Thyroid gland (tissue), 4 donors: ENCODE measurements around the gene TBC1D16. TPM values are rescaled to one million over a fixed set of nuclear protein-coding genes. Genes with fewer than 3 reads are reported as not detected.

ENCODE experiments used
- DNase-seq, 2 donors: peaks; one replicate each; pipeline ENCODE4 v3.0.0-alpha.2; 2019
- H3K27ac ChIP-seq, 3 donors: fragments of 200-600 bp; sonication (generic); 1 replicate in 2 of 3; 2 replicates in 1 of 3; pipeline ENCODE4 v1.5.1; 2016 to 2019; ENCODE audit warnings: mild to moderate bottlenecking in 1 of 3, moderate library complexity in 1 of 3
- H3K27me3 ChIP-seq: fragments of 200-600 bp; sonication (generic); one replicate; pipeline ENCODE4 v1.5.1; 2019
- H3K36me3 ChIP-seq, 2 donors: fragments of 200-600 bp; sonication (generic); one replicate each; pipeline ENCODE4 v1.5.1; 2016 to 2019
- H3K4me1 ChIP-seq, 2 donors: fragments of 200-600 bp; sonication (generic); one replicate each; pipeline ENCODE4 v1.5.1; 2017 to 2019
- H3K4me3 ChIP-seq, 3 donors: fragments of 200-600 bp; sonication (generic); replicated peaks in 1 of 3; 1 replicate in 2 of 3; 2 replicates in 1 of 3; pipeline ENCODE4 v1.5.1; 2016; ENCODE audit warnings: mild to moderate bottlenecking in 1 of 3
- H3K9me3 ChIP-seq: fragments of 200-600 bp; sonication (generic); one replicate; pipeline ENCODE4 v1.5.1; 2017
- POLR2A ChIP-seq, 2 donors: fragments of 450-650 bp; IDR thresholded peaks; one replicate each; pipeline ENCODE4 v1.6.1; 2017; ENCODE audit warnings: antibody characterized with exemption in 2 of 2, mild to moderate bottlenecking in 2 of 2, moderate library complexity in 1 of 2
- WGBS, 2 donors: methylation state at CpG; one replicate each; pipeline ENCODE4 v1.1.5; 2017; 5-methylcytosine and 5-hydroxymethylcytosine counted together
- intact Hi-C: fragments of 100-400 bp; cut with DNase I; formaldehyde crosslinking; loops from one replicate; pipeline ENCODE4 v1.15.1; 2023
- total RNA-seq, 4 donors: library from RNA; depleted of rRNA; stranded (reverse); fragments of >200 nt; gene quantifications; one replicate each; pipeline ENCODE4 v1.2.3, GENCODE V29; 2016
- TF ChIP-seq, protein P1 (sequence below), 6 experiments: fragments of 200-600 bp in 3 of 6; fragments of 450-650 bp in 3 of 6; sonication (generic) in 3 of 6; IDR thresholded peaks; one replicate each; pipeline ENCODE4 v1.5.1; 2016 to 2019; ENCODE audit warnings: antibody characterized with exemption in 6 of 6, mild to moderate bottlenecking in 2 of 6, inconsistent platforms in 1 of 6, moderate library complexity in 1 of 6

TBC1D16 gene
- total RNA-seq, 4 donors from 2014 or later: 25.4 to 32.2 (median 29.8) TPM

DNA sequence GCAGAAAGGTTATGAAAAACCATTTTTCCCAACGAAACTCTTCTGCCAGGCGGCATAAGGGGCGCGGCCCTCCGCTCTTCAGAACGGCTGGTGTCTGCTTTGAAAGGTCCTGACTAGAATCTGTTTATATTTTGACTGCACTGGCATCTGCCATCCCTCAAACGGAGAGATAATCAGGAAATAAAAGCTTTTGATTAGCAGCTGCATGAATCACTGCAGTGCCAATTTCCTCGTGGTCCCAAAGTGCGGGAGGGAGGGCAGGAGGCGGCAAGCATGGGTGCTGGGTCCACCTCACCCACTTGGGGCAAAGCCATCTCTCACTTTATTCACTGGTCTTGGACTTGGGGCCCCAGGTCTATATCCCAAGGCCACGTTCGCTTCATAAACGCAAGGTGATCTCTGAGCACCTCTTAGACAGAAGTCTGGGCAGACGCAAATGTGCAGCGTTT, 49.7 kb downstream of the TBC1D16 start:
- no peak for TF ChIP-seq POLR2A (IDR thresholded peaks at IDR 0.05)
- TF ChIP-seq, protein P1, sequence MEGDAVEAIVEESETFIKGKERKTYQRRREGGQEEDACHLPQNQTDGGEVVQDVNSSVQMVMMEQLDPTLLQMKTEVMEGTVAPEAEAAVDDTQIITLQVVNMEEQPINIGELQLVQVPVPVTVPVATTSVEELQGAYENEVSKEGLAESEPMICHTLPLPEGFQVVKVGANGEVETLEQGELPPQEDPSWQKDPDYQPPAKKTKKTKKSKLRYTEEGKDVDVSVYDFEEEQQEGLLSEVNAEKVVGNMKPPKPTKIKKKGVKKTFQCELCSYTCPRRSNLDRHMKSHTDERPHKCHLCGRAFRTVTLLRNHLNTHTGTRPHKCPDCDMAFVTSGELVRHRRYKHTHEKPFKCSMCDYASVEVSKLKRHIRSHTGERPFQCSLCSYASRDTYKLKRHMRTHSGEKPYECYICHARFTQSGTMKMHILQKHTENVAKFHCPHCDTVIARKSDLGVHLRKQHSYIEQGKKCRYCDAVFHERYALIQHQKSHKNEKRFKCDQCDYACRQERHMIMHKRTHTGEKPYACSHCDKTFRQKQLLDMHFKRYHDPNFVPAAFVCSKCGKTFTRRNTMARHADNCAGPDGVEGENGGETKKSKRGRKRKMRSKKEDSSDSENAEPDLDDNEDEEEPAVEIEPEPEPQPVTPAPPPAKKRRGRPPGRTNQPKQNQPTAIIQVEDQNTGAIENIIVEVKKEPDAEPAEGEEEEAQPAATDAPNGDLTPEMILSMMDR (IDR thresholded peaks at IDR 0.05): no peak
- intact Hi-C loops: no loop called here
- DNase-seq: no peak

DNA sequence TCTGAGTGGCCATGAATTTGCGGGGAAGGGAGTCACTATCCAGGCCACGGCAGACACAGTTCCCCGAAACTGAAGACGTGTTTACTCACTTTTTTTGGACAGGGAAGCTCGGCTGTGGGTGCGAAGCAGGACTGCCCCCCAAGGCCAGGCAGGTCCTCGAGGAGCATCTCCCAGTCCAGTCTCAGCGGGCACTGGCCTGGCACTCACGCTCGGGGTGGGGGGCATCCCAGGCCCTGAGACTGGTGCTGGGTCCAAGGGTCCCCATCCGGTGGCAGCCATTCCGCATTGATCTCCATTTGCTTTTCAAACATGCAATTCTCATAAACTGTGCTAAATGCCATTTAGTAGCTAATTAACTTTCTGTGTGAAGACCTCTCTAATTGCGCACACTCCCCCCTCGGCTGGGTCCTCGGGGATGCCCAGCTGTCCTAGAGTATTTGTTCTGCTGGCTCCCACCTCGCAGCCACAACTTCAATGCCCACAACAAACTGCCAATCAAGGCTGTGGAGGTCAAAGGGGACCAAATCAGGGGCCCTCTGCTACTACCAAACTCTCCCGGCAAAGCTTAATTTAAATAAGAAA, 50.2 kb downstream of the TBC1D16 start:
- H3K9me3 ChIP-seq: no peaks in the 10 kb centered on the region
- 93 to 97% methylated on average over 17 of the region's 17 CpGs for WGBS, 2 donors
- no peaks in the 10 kb centered on the region for H3K36me3 ChIP-seq
- peaks cover 16 to 33% of the 10 kb centered on the region in 2 donors for H3K4me1 ChIP-seq
- TF ChIP-seq, protein P1 (IDR thresholded peaks at IDR 0.05): no peak
- no peak for TF ChIP-seq POLR2A (IDR thresholded peaks at IDR 0.05)
- intact Hi-C loops: no loop called here
- no peak overlapping the region for H3K27ac ChIP-seq
- H3K4me3 ChIP-seq: no peak overlapping the region
- H3K27me3 ChIP-seq: no peaks in the 10 kb centered on the region
- DNase-seq: no peak

More for the DNA sequence above, 49.7 kb downstream of the TBC1D16 start:
- Histone ChIP-seq H3K9me3 (no peaks in the 10 kb centered on the region), H3K27ac (no peak overlapping the region), H3K27me3 (no peaks in the 10 kb centered on the region), H3K36me3 (no peaks in the 10 kb centered on the region), H3K4me1 (peaks cover 16 to 33% of the 10 kb centered on the region in 2 donors), H3K4me3 (no peak overlapping the region)
- 93 to 96% methylated on average over 15 of the region's 15 CpGs for WGBS, 2 donors

DNA sequence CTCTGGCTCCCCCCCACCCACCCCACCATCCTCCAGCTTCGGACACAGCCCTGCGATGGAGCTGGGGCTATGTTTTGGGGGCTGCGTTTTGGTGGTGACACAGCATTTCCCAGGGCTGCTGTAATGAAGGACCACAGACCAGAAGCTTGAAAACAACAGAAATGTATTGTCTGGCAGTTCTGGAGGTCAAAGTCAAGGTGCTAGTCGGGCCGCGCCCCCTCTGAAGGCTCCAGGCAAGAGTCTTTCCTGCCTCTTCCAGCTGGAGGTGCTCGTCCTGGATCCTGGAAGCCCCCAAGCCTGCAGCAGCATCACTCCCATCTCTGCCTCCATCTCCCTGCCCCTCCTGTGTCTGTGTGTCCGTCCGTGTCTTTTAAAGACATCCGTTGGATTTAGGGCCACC, 50.8 kb downstream of the TBC1D16 start:
- Histone ChIP-seq H3K4me1 (peaks cover 16 to 33% of the 10 kb centered on the region in 2 donors), H3K36me3 (no peaks in the 10 kb centered on the region), H3K4me3 (no peak overlapping the region), H3K27me3 (no peaks in the 10 kb centered on the region), H3K9me3 (no peaks in the 10 kb centered on the region), H3K27ac (no peak overlapping the region)
- no peak for DNase-seq
- TF ChIP-seq, protein P1 (IDR thresholded peaks at IDR 0.05): no peak
- no peak for TF ChIP-seq POLR2A (IDR thresholded peaks at IDR 0.05)
- intact Hi-C loops: no loop called here
- 74 to 85% methylated on average over 7 to 10 of the region's 10 CpGs for WGBS, 2 donors

DNA sequence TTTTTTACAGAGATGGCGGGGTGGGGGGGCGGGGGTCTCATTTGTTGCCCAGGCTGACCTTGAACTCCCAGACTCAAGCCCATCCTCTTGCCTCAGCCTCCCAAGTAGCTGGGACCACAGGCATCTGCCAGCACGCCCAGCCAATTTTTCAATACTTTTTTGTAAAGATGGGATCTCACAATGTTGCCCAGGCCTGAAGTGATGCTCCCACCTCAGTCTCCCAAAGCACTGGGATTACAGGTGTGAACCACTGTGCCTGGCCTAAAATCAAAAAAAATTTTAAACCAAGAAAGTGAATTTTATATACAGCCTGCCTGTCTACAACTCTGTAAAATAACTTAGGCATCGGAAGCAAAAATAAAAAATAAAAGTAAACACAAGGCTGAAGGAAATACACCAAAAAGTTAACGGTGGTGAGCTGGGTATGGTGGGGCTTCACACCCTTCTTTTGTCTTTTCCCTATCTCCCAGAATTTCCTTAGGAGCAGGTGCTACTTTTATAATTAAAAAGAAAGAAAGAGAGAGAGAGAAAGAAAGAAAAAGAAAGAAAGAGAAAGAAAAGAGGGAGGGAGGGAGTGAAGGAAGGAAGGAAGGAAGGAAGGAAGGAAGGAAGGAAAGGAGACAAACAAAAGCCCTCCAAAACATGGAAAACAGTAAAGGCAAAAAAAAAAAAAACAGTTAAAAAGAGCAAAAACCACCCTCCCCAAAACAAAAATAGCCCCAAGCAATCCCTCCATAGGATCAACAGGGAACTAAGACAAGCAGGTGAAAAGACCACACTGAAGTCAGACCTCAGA, 51.4 kb downstream of the TBC1D16 start:
- no peak for DNase-seq
- WGBS, 2 donors: 89 to 94% methylated on average over 5 of the region's 5 CpGs
- intact Hi-C loops: no loop called here
- Histone ChIP-seq H3K9me3 (no peaks in the 10 kb centered on the region), H3K4me3 (no peak overlapping the region), H3K27me3 (no peaks in the 10 kb centered on the region), H3K27ac (no peak overlapping the region), H3K4me1 (peaks cover 16 to 33% of the 10 kb centered on the region in 2 donors), H3K36me3 (no peaks in the 10 kb centered on the region)
- TF ChIP-seq, protein P1 (IDR thresholded peaks at IDR 0.05): no peak
- no peak for TF ChIP-seq POLR2A (IDR thresholded peaks at IDR 0.05)

DNA sequence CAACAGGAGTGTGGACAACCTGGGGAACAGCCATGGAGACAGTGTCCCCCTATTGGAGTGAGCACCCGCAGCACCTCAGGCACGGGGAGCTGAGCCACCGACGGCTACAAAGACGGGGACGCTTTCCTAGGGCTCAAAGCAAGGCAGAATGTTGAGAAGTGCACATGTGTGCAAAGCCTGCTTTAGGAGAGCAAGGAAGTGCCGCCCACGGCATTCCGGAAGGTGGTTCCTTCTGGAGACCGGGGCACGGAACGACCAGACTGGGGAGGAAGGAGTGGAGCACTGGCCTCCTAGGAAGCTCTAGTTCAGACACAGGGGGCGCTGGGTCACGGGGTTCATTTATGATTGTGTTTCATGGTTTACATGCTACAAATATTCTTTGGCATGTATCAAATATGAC, 52.2 kb downstream of the TBC1D16 start:
- no peak for DNase-seq
- WGBS, 2 donors: 80 to 83% methylated on average over 14 of the region's 14 CpGs

More for the DNA sequence above, 52.2 kb downstream of the TBC1D16 start:
- no peaks in the 10 kb centered on the region for H3K9me3 ChIP-seq
- no peaks in the 10 kb centered on the region for H3K27me3 ChIP-seq
- H3K4me1 ChIP-seq: peaks cover 11 to 25% of the 10 kb centered on the region in 2 donors
- H3K4me3 ChIP-seq: no peak overlapping the region
- TF ChIP-seq, protein P1 (IDR thresholded peaks at IDR 0.05): no peak
- no peak overlapping the region for H3K27ac ChIP-seq
- no peaks in the 10 kb centered on the region for H3K36me3 ChIP-seq
- intact Hi-C loops: no loop called here
